ENCODE measurements around the gene INSRR. TPM values are rescaled to one million over a fixed set of nuclear protein-coding genes. Genes with fewer than 3 reads are reported as not detected.

Gene INSRR
- total and polyA plus RNA-seq, 9 donors, result 0.02 to 0.15 TPM; not detected in 7

- intact Hi-C loops (cut with DNase I), result no loop called here
- no peak for DNase-seq
- TF ChIP-seq EP300 (IDR thresholded peaks at IDR 0.05) (no peak), POLR2A (IDR thresholded peaks at IDR 0.05) (no peak), CTCF (IDR thresholded peaks at IDR 0.05) (no peak)
- no peaks in the 10 kb centered on the region for H3K9me3 ChIP-seq
- no peaks in the 10 kb centered on the region for H3K36me3 ChIP-seq
- no peaks in the 10 kb centered on the region for H3K27me3 ChIP-seq
- 57 to 61% (median 58%) methylated on average over 4 of the region's 4 CpGs for WGBS, 3 donors
- H3K27ac ChIP-seq, result peak overlapping the region; percentile 82 to 94
- H3K4me3 ChIP-seq, result no peak overlapping the region
- H3K4me1 ChIP-seq (ENCODE audit: insufficient read depth), result peaks cover 19% of the 10 kb centered on the region
Observed at GRCh38 chr1:156895455-156895812, 36.5 kb upstream of the INSRR start.

DNA sequence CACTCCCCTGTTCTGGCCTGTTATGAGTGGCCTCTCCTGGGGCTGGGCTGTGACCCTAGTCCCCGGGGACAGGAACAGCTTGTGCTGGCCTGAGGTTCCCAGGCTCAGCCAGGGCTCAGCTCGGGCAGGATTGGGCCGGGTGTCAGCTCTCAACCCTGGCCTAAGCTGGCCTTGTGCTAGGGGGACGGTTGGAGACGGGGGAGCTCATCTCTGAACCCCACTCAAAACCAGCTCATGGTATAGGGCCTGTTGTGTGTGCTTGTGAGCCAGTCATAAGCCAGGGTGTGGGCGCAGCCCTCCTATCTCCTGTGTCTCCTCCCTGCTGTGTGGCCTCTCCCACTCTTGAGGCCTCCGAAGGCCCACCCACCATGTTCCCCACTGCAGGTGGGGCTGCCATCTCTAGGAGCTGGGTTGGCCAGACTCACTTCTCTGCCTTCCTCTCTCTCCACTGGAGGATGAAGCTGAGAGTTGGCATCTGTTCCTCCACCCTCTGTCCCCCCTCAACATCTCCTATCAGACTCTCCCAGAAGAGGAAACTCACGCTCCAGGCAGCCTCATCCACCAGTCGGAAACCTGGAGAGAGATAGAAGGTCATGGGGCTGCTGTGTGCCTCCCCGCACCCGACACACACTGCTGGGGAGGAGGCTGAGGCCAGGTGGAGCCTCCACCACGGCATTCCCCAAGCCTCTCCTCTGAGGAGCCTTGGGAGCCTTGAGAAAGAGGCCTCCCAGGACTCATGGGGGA, 36.0 kb upstream of the INSRR start:
- Histone ChIP-seq H3K4me3 (peak overlapping the region; percentile 39), H3K4me1 (ENCODE audit: insufficient read depth) (peaks cover 19% of the 10 kb centered on the region), H3K36me3 (no peaks in the 10 kb centered on the region), H3K9me3 (no peaks in the 10 kb centered on the region), H3K27me3 (no peaks in the 10 kb centered on the region), H3K27ac (peak overlapping the region; percentile 82 to 94)
- intact Hi-C loops (cut with DNase I), result no loop called here
- peak in 4 of 5 donors; percentile 43 to 70 (median 58) for DNase-seq
- TF ChIP-seq EP300 (IDR thresholded peaks at IDR 0.05) (no peak), CTCF (IDR thresholded peaks at IDR 0.05) (no peak), POLR2A (IDR thresholded peaks at IDR 0.05) (no peak)
- WGBS, 3 donors, result 19 to 30% (median 29%) methylated on average over 12 of the region's 12 CpGs

DNA sequence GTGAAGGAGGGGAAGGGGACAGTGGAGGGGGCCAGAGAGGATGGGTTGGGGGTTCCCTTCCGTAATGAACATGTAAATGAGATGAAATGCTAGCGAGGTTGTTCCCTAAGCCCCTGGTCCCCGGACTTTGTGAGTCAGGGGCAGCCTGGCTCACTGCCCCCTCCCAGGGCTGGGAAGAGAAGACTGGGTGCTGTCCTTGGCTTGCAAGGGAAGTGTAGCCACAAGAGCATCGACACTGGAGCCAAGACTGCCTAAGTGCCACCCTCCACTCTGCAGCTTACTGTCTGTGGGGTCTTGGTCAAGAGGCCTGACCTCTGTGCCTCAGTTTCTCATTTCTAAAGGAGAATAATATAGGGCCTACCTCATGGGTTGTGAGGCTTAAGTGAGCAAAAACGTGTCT, 35.1 kb upstream of the INSRR start:
- peaks cover 19% of the 10 kb centered on the region for H3K4me1 ChIP-seq (ENCODE audit: insufficient read depth)
- no peaks in the 10 kb centered on the region for H3K36me3 ChIP-seq
- no peaks in the 10 kb centered on the region for H3K27me3 ChIP-seq
- H3K4me3 ChIP-seq, result peak overlapping the region; percentile 39
- no peak for TF ChIP-seq EP300 (IDR thresholded peaks at IDR 0.05)
- TF ChIP-seq POLR2A (IDR thresholded peaks at IDR 0.05), result no peak
- no peak for TF ChIP-seq CTCF (IDR thresholded peaks at IDR 0.05)
- intact Hi-C loops (cut with DNase I), result no loop called here
- peak in 2 of 5 donors; percentile 48 to 54 for DNase-seq
- peak overlapping the region; percentile 82 to 94 for H3K27ac ChIP-seq
- H3K9me3 ChIP-seq, result no peaks in the 10 kb centered on the region
- 9 to 20% (median 14%) methylated on average over 5 of the region's 5 CpGs for WGBS, 3 donors

GRCh38 chr1:156893048-156893953, 34.4 kb upstream of the INSRR start, which contains the start of gene PEAR1:
Gene PEAR1 (plus strand): TSS chr1:156893718. CDS start chr1:156903927, 10,209 bp downstream.
- intact Hi-C loops (cut with DNase I), result no loop called here
- WGBS, 3 donors, result 9 to 13% (median 9%) methylated on average over 55 to 60 of the region's 60 CpGs
- Histone ChIP-seq H3K36me3 (no peaks in the 10 kb centered on the region), H3K9me3 (no peaks in the 10 kb centered on the region), H3K4me1 (ENCODE audit: insufficient read depth) (peaks cover 16% of the 10 kb centered on the region), H3K4me3 (peak within 1 kb of the TSS; percentile 39), H3K27ac (peak within 1 kb of the TSS; percentile 82 to 94), H3K27me3 (no peaks in the 10 kb centered on the region)
- peak; percentile 72 to 81 (median 79) for DNase-seq
- TF ChIP-seq CTCF (IDR thresholded peaks at IDR 0.05) (no peak), POLR2A (IDR thresholded peaks at IDR 0.05) (no peak), EP300 (IDR thresholded peaks at IDR 0.05) (no peak)

Data from ovary (tissue), 9 donors.